Measurements from ENCODE around the gene DIO3.

The DIO3 gene

DNA sequence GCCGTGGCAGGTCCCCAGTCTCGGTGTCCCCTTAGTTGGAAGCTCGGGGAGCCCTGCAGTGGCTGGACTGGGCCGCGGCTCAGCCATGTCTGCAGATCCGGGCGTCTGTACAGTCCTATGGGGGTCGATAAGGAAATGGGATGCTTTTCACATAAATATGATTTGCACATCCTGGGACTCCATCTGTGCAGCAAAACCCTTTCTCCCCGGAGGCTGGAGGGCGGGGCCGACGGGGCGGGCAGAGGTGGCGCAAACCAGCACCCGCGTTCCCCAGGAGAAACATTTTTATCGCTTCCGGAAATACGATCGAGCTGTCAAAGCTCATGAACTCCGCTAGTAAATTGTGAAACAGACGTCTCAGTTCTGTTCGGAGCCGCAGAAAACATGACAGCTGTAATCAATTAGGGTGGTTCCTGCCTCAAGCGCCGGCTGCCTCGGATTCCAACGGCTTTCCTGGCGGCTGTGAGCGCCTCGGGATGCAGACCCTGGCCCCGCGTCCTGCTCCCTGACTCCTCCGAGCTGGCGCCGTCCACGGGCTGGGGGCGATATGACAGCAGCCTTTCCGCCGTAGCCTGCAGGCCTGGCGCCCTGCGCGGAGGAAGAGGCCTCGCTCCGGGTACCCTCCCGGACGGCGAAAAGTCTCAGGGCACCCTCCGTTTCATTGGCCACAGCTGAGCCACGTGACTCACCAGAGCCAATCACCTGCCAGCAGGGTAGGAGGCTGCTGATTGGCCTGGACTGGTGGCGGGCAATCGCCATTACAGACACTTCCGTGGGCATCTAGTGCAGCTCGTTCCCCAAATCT is 23.0 kb downstream of the DIO3 start:
- no peak for DNase-seq

DNA sequence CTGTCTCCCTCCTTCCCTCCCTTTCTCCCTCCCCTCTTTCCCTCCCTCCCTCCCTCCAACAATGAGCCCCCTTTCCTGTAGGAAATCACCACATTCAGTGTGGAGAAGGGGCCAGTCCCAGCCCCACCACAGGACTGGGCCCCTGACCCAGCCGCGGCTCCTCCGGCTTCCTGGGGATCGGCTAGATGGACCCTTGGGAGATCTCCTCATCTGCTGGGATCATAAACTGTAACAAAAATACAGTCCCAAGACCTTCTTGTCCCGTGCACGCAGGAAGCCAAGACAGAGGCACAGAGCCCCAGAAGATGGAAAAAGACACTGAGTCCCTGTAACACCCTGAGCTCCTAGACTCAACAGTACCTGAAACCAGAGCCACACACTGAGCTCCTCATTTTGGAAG is 23.9 kb downstream of the DIO3 start:
- DNase-seq: no peak

DNA sequence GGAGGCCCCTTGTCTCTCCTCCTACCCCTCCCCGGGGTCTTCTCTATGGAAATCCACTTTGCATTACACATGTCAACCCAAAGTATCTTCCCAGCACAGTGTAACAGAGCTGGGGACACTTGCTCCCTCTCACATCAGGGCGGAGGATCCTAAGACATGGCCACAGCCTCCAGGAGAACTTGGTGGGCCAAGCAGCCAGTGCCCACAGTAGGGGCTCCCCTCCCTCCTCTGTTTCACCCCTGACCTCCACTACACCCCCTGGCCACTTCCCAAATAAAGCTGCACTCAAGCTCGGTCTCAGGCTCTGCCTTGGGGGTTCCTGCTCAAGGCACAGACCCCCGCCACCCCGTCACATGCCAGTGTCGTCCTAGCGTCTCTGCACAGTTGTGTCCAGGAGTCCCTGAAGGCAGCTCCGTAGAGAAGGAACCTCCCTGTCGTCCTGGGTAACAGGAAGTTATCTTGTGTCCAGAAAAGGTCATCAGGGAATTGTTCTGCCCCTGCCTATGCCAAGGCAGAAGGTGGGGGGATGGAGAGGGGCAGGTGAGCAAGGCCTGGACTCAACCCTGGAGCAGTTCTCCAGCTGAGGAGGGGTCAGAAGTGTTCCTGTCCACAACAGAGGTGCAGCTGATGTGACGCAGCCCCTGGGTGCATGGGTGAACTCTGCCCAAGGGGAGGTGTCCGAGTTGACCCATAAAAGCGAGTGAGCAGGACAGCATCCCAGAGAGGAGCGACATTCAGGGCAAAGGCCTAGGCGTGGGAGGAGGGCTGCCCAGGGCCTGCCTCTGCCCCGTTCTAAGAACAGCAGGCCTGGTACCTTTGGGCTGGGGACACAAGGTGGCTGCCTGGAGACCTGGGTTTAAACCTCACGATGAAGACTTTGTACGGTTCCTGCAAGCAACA is 25.5 kb downstream of the DIO3 start:
- no peak for DNase-seq

DNA sequence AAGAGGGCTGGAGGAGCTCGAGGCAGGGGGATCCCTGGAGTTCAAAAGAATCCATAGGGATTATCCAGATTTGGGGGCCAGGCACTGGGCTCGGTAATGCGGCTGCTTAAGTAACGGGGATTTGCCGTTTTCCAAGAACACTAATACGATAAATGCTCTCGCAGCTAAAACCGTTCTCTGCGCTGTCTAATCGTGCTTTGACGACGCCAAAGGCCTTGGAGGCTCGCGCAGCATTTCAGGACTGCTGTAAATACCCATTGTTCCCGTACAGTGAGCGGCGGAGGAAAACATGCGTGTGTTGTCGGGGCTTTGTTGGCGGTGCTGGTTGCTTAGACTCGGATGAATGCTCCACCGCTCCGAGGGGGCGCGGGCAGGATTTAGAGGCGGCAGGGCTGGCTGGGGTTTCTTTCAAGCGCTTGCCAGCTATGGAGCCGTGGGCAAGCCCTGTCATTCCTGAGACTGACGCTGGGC is 26.2 kb downstream of the DIO3 start:
- DNase-seq: no peak

DNA sequence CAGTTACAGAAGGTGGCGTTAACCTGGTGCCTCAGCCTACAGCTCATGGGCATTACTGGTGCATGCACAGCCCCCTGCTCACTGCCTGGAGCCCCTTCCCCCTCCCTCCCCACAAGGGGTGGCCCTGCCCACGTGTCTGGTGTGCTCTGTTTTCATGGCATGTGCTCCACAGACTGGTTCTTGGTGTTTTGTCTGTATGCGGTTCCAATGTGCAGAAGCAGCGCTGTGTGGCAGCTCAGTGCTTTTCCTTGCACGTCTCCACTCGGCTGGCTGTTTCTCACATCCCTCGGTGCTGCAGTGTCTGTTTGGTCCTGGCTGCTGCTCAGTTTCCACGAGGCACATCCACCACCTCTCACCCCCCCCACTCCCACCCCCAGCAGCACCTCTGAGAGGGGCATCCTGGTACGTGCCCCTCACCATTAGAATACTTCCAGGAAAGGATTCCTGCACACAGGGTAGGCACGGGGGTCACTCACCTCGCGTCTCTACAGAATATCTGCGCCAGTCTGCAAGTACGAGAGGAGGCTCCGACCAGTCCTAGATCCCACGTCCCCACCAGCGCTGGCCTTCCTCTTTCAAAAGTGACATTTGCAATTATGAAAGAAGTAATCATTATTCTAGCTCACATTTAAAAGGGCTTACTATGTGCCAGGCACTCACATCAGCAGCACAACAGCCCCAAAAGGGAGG is 27.1 kb downstream of the DIO3 start:
- no peak for DNase-seq

DNA sequence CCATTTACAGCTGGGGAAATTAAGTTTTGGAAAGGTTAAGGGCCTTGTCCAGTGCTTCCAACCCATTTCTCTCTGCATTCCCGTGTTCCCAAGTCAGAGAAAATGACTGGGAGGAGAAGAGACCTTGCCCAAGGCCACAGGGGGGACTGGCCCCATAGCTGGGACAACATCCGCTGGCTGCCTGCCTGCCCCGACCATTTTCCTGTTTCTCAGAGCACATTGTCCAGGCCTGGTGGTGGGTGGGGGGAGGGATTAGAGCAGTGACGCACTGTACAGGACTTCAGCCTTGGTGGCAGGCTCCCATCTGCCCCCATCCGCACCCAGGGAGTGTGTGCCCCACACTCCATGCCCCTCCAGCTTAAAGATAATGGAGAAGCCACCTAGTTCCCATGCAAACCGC is 27.7 kb downstream of the DIO3 start:
- DNase-seq: no peak

DNA sequence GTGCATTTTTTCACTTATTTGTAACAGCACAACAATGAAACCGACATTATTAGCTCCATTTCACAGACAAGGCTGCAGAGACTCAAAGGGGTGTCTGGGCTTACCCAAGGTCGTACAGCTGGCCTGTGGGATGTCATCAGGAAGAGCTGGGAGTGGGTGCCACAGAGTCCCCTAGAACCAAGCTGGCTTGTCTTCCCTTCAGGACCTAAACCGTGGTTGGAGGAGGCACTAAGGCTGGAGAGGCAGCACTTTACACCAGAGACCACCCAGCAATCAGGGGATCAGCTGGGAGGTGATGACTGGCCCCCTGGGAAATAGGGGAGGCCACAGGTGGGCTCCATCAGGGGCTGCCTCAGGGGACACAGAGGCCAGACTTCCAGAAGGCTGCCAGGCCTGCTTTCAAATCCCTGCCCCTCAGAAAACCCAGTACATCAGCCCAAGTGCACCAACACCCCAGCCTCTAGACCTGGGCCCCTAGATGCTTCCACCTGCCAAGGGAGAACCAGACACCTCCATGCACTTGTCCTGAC is 28.3 kb downstream of the DIO3 start:
- DNase-seq: no peak

DNA sequence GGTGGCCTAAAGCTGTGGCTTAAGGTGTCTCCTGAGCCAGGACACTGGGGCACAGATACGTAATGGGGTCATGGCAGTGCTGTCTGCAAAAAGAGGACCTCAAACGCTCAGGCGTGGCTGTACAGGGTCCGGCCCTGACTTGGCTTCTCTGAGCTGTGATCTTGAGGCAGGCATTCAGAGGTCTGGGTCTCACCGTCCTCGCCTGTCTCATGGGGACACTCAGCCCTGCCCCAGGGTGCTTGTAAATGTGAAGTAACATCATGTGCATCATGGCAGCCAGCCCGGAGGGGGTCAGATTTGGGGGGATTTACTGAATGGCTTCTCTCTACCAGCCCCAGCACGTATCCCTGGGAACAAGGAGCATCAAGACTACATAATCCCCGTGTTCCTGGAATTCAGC is 28.8 kb downstream of the DIO3 start:
- no peak for DNase-seq

DNA sequence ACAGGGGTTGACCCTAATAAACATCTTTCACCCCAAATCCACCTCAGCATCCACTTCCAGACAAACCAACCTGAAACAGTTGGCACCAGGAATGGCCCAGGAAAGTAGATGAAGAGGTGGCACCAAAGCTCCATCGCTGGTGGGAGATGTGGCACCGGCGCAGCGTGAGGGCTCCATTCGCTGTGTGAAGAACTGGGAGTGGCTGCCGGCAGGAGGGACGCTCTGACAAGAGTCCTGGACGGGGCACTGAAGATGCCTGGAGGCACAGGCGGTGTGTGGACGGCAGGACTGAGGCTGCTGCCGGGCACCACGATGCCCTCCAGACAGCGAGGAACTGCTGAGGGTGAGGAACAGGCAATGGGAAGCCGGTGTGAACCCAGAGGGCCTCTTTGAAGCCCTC is 29.3 kb downstream of the DIO3 start:
- no peak for DNase-seq

DNA sequence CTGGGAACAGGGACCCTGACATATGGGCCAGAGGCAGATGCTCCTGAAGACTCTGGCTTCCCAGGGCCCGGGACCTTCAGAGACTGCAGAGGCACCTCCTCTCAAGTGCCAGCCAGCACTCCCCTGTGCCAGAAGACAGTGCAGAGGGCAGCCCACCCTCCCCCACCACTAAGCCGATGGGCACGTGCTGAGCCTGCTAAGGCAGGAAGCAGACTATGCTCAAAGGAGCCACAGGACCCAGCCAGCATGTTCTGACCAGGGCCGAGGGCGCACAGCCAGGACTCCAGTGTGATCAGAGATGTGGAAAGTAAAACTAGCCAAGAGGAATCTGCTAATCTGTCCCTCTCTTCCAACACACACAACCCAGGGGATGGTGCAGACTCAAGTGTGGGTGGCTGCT is 29.8 kb downstream of the DIO3 start:
- DNase-seq: no peak

DNA sequence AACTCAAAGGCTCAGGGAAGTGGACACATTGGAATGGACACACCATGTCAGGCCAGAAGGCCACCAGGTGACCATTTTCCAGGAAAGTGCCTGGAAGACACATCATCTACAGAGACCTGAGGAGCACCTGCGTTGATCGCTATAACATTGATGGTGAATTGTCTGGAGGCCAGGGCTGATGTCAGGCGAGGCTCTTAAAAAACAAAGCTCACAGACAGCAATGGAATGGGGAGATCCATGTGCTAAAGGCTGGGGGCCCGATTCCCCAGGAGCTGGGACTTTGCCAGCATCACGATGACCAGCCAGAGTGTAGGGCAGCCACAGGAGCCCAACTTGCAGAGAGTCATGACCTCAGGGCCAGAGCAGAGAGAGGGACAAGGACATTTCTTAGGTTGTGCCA is 30.3 kb downstream of the DIO3 start:
- DNase-seq: no peak

DNA sequence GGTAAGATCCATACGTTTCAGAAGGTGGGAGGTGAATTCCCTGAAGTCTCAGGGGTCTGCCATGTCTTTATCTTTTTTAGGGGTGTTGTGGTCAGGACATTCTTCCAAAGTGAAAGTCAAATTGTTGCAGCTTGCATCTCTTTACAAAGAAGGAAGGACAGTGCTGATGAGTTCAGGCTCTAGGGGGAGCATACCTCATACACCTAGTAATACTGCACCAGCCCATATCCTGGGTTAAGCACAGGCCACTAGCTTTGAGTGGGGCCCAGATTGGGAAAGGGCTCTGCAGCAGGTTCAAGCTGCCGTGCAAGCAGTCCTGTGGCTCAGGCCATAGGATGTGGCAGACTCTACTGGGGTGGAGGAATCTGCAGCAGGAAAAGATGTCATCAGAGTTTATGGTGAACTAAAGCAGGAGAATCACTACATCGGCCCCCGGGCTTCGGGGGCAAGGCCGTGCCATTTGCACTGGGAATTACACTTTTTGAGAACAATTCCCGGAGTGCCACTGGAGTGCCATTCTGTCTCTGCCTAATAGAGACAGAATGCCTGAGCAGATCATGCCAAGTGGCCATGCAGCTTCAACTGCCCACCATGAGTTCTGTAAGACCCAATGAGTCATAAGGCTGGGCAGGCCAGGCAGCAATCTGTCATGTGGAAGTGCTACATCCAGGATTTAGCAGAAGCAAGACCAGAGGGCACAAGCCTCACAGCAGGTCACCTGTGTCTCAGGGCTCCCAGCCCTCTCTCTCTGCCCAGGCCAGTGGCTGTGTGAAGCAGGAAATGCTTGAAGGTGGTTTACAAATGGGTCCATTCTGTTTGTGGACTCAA is 32.3 kb downstream of the DIO3 start:
- DNase-seq: no peak

DNA sequence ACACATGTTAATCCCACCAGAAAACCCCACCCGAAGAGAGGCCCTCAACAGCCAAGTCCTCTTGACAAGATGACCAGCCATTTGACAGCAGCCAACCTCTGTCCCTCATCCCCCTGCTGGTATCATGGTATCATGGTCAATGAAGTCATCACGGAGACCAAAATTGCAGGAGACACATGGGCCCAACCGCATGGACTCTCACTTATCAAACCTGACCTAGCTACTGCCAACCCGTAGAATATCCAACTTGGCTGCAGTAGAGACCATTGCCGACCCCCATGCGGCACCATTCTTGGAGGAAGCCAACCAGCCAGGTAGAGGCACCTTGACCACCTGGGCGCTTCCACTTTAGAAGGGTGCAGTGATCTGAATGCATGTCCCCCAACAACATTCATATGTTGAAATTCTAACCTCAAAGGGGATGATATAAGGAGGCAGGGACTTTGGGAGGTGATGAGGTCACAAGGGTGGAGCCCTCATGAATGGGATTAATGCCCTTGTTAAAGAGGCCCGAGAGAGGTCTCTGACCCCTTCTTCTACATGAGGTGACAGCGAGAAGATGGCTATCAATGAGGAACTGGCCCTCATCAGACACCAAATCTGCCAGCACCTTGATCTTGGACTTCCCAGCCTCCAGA is 33.3 kb downstream of the DIO3 start:
- no peak for DNase-seq

DNA sequence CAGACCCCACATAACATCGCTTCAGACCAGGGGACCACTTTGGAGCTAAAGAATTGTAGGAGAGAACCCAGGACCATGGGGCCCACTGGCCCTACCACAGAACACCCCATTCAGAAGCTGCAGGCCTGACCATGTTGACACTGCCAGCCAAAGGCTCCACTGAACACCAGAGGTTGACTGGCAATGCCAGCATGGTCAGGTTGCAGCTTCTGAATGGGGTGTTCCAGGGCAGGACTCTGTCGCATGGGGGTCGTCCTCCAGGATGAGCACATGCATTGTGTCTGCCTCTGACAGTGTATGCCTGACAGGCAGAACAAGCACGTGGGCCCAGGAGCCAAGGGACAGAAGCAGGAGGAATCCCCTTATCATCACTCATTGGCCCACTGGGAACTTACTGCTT is 34.1 kb downstream of the DIO3 start:
- DNase-seq: no peak

DNA sequence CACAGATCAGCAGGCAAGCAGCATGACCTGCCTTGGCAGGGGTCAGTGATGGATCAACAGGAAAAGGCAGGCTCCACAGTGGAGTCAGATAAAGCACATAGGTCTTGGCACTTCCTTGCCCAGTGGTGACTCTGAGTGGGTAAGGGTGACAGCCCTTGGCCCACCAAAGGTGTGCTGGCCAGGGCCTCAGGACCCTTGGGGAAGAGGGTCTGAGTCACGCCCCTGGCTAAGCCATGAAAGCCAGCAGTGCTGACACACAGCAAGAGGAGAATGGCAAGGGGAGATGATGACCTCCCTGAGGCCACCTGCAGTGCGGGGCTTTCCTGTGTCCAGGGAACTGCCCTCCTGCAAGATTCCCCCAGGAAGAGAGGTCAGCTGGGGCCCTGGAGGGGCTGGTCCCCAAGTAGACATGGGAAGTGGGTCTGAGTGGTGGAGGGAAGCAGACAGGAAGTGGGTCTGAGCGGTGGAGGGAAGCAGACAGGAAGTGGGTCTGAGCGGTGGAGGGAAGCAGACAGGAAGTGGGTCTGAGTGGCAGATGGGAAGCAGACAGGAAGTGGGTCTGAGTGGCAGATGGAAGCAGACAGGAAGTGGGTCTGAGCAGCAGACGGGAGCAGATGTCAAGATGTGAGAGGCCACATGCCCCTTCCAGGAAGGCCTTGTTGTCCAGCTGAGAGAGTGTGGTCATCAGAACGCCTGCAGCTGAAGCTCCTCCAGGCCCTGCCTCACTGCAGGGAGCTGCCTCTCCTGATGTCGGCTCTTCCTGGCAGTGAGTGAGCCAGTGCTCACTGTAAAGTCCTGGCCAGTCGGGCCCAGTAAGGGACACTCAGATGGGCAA is 34.8 kb downstream of the DIO3 start:
- no peak for DNase-seq

DNA sequence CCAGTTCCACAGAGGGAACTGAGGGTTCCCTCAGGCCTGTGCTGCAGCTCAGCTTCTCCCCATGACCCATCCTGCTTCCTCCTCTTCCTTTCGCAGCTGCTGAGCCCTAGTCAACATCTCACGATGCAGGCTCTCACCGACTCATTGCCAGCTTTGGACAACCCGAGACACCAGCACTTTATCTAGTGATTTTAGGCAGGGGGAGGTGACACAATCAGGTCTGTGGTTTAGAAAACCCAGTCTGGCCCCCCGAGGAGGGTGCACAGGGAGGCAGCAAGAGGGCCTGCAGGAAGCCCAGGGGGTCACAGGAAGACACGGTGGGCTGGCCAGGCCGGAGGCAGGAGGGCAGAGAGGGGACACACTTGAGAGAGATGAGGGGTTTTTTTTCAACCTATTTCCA is 35.4 kb downstream of the DIO3 start:
- DNase-seq: no peak

DNA sequence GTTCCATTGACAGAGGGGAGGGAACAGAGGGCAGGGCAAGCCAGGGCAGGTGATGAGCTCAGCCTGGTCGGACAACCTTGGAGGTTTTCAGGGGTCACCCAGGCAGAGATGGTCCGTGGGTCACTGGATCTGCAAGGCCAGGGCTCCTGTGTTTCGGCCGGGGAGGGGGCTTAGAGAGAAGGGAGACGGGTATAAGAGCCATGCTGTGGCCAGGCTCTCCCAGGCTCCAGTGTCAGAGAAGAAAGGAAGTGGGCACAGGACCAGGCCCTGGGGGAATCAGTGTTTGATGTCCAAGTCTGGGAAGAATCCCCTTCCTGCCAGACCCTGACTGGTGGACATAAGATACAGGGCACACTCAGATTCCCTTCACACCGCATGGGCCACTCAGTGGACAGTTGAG is 36.9 kb downstream of the DIO3 start:
- no peak for DNase-seq

DNA sequence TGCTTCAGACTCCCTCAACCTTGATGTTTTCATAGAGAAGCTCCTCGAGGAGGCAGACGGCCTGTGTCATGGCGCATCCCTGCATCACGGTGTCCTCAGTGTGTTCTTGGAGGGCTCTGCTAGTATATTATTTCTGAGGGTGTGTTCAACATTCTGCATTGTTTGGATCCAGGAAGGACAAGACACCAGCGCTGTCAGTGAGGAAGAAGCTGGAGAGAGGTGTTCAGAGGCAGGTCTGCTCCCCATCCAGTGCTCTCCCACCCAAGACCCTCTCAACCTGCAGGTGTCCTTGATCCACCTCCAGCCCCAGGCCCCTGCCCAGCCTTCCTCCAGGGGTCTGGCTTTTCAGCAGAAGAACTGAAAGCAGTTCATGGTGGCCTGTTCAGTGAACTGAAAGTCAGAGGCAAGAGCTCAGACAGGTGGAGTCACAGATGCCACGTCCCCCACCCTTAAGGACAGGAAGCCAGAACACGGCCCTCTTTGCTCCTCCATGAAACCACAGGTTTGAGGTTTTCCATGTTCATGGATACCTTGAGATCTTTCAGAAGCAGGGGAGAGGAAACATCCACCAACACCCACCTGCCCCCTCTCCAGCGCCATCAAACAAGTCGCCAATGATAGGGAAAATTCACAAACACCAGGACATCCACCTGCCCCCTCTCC is 37.4 kb downstream of the DIO3 start:
- no peak for DNase-seq

DNA sequence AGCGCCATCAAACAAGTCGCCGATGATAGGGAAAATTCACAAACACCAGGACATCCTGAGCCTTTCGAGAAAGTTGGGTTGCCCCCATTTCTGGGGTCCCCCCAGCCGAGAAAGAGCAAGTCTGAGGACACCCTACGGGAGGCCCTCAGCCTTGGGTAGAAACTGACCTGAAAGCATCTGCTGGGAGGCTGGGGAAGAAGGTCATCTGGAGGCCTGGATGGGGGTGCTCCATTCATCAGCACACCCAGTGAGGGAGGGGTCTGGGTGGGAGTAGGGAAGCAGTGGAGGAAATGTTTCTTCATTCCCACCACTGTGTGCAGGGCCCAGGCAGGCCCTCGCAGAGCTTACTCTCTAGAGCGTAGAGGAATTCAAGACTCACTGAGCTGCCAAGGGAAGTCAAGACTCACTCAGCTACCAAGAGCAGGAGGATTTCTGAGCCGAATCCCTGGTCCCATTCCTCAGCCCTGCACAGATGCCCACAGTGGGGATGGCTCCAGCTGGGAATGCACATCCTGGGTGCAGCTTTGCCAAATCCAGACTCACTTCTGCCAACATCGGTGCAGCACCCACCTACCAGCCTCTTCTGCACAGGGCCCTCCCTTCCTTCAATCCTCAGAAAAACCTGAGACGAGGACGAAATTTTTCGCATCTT is 38.1 kb downstream of the DIO3 start:
- no peak for DNase-seq
